Prostate gland (tissue), 2 donors: ENCODE results near the gene RMDN2. TPM values are rescaled to one million over a fixed set of nuclear protein-coding genes. Genes with fewer than 3 reads are reported as not detected.

Source experiments
- DNase-seq: peaks from one replicate; pipeline ENCODE4 v3.0.0-alpha.2; 2019; ENCODE audit warnings: low spot score
- H3K27ac ChIP-seq, 2 donors: fragments of 200-600 bp; sonication (generic); 2 replicates each; pipeline ENCODE4 v1.5.1; 2017 to 2019
- H3K27me3 ChIP-seq: fragments of 200-600 bp; sonication (generic); replicated peaks from 2 replicates; pipeline ENCODE4 v1.5.1; 2019; ENCODE audit not compliant: insufficient read depth
- H3K36me3 ChIP-seq, 2 donors: fragments of 200-600 bp; sonication (generic); 1 replicate in 1 of 2; 2 replicates in 1 of 2; pipeline versions ENCODE4 v1.5.1 to v1.8.1; 2017 to 2019
- H3K4me1 ChIP-seq: fragments of 200-600 bp; sonication (generic); replicated peaks from 2 replicates; pipeline ENCODE4 v1.5.1; 2019
- H3K4me3 ChIP-seq, 2 donors: fragments of 200-600 bp; sonication (generic); 2 replicates each; pipeline ENCODE4 v1.5.1; 2017 to 2019
- H3K9me3 ChIP-seq: fragments of 200-600 bp; sonication (generic); 2 replicates; pipeline ENCODE4 v1.5.1; 2017
- POLR2A ChIP-seq: fragments of 450-650 bp; IDR thresholded peaks from one replicate; pipeline ENCODE4 v1.6.1; 2016; ENCODE audit warnings: antibody characterized with exemption, mild to moderate bottlenecking
- POLR2AphosphoS5 ChIP-seq: sonication (generic); formaldehyde crosslinking; IDR thresholded peaks from one replicate; pipeline ENCODE4 v1.6.1; 2017; ENCODE audit warnings: antibody characterized with exemption
- WGBS: methylation state at CpG from one replicate; pipeline ENCODE4 v1.1.5; 2018; 5-methylcytosine and 5-hydroxymethylcytosine counted together
- intact Hi-C: fragments of 100-400 bp; cut with DNase I; formaldehyde crosslinking; loops from one replicate; pipeline ENCODE4 v1.14.2; 2022
- total RNA-seq, 2 donors: library from RNA; depleted of rRNA; stranded (reverse); fragments of >200 nt; gene quantifications; one replicate each; pipeline ENCODE4 v1.1.0, GENCODE V29; 2016
- TF ChIP-seq, protein P1 (sequence below), 4 experiments: fragments of 200-600 bp in 2 of 4; fragments of 450-650 bp in 2 of 4; sonication (generic) in 2 of 4; IDR thresholded peaks; 1 replicate in 3 of 4; 2 replicates in 1 of 4; pipeline ENCODE4 v1.5.1; 2016 to 2019; ENCODE audit warnings: antibody characterized with exemption in 4 of 4, mild to moderate bottlenecking in 2 of 4, moderate library complexity in 2 of 4

Gene RMDN2
- total RNA-seq, 2 donors from 2014 or later = 9.0 to 9.2 TPM

DNA sequence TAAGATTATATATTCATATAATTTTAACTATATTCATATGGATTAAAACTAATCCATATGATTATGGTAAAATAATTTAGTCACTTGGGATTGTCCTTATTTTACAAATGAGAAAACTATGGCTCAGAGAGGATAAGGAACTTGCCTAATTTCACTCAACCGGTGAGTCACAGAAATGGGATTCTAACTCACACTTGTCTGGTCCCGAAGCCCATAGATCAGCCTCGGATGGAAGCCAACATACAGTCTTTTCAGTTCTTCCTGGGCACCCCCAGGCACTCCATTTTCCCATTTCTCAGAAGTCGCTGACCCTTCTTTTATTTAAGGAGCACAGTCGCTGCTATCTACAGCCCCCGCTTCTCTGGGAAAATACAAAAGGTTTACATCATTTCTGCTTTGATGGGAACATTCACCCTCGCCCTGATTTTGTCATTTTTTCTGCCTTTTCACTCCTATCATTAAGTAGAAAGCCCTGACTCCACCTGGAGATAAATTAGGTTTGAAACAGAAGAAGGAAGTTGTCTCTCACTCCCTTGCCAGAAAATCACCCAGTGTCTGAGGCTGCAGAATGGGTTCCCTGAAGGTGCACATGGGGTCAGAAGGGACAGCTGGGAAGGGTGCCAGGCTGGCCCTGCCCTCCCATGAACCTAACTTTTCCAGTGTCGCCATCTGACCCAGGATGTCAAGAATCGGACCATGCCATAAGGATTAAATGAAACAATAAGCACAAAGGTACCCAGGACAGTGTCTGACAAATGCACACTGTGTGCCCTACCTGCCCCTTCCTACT, 114.2 kb downstream of the RMDN2 start:
- DNase-seq = no peak
- H3K27ac ChIP-seq = peak overlapping the region in 1 of 2 donors; percentile 61
- intact Hi-C loops = loop anchor here (5.0 kb wide), 1 partner anchor 38 kb away; the partner anchor contains the start of gene CYP1B1
- no peaks in the 10 kb centered on the region for H3K27me3 ChIP-seq
- no peak overlapping the region for H3K4me3 ChIP-seq
- no peaks in the 10 kb centered on the region for H3K36me3 ChIP-seq
- no peaks in the 10 kb centered on the region for H3K4me1 ChIP-seq
- no peaks in the 10 kb centered on the region for H3K9me3 ChIP-seq
- 86% methylated on average over 9 of the region's 9 CpGs for WGBS
- TF ChIP-seq, protein P1, sequence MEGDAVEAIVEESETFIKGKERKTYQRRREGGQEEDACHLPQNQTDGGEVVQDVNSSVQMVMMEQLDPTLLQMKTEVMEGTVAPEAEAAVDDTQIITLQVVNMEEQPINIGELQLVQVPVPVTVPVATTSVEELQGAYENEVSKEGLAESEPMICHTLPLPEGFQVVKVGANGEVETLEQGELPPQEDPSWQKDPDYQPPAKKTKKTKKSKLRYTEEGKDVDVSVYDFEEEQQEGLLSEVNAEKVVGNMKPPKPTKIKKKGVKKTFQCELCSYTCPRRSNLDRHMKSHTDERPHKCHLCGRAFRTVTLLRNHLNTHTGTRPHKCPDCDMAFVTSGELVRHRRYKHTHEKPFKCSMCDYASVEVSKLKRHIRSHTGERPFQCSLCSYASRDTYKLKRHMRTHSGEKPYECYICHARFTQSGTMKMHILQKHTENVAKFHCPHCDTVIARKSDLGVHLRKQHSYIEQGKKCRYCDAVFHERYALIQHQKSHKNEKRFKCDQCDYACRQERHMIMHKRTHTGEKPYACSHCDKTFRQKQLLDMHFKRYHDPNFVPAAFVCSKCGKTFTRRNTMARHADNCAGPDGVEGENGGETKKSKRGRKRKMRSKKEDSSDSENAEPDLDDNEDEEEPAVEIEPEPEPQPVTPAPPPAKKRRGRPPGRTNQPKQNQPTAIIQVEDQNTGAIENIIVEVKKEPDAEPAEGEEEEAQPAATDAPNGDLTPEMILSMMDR (IDR thresholded peaks at IDR 0.05) = no peak
- TF ChIP-seq POLR2AphosphoS5 (no peak), POLR2A (no peak)

GRCh38 chr2:38045811-38046210, 120.7 kb downstream of the RMDN2 start:
- intact Hi-C loops = no loop called here
- WGBS = 80% methylated on average over 4 of the region's 4 CpGs
- no peaks in the 10 kb centered on the region for H3K4me1 ChIP-seq
- no peak overlapping the region for H3K4me3 ChIP-seq
- no peaks in the 10 kb centered on the region for H3K27me3 ChIP-seq
- H3K9me3 ChIP-seq = no peaks in the 10 kb centered on the region
- no peak overlapping the region for H3K27ac ChIP-seq
- no peak for DNase-seq
- TF ChIP-seq, protein P1 (IDR thresholded peaks at IDR 0.05) = no peak
- no peak for TF ChIP-seq POLR2A
- TF ChIP-seq POLR2AphosphoS5 = no peak
- H3K36me3 ChIP-seq = no peaks in the 10 kb centered on the region

DNA sequence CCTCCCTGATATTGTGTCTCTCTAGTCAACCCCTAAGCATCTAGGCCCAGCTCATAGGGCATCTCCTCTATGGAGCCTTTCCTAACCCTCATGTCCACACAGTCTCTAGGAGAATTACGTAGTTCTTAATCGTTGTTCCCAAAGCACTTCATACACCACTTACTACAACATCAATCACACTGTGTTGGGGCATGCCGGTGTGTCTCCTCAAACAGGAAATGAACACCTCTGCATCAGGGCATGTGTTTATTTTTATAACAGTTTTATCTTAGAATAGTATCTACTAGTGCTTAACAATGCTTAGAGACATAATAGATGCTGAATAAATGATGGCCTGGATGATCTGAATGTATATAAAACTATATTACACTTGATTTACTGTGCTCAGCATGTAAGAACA, 131.1 kb downstream of the RMDN2 start:
- WGBS = 53% methylated on average over 3 of the region's 3 CpGs
- H3K27me3 ChIP-seq = no peaks in the 10 kb centered on the region
- TF ChIP-seq, protein P1 (IDR thresholded peaks at IDR 0.05) = no peak
- TF ChIP-seq POLR2AphosphoS5 = no peak
- TF ChIP-seq POLR2A = no peak
- DNase-seq = no peak
- H3K9me3 ChIP-seq = no peaks in the 10 kb centered on the region
- no peaks in the 10 kb centered on the region for H3K36me3 ChIP-seq
- intact Hi-C loops = no loop called here
- no peaks in the 10 kb centered on the region for H3K4me1 ChIP-seq
- H3K27ac ChIP-seq = no peak overlapping the region
- H3K4me3 ChIP-seq = no peak overlapping the region

GRCh38 chr2:38057651-38058410, 132.7 kb downstream of the RMDN2 start:
- Histone ChIP-seq H3K27ac (no peak overlapping the region), H3K27me3 (no peaks in the 10 kb centered on the region), H3K9me3 (no peaks in the 10 kb centered on the region), H3K36me3 (no peaks in the 10 kb centered on the region), H3K4me1 (no peaks in the 10 kb centered on the region), H3K4me3 (no peak overlapping the region)
- TF ChIP-seq POLR2A (no peak), POLR2AphosphoS5 (no peak)
- TF ChIP-seq, protein P1 (IDR thresholded peaks at IDR 0.05) = no peak
- 87% methylated on average over 3 of the region's 3 CpGs for WGBS
- DNase-seq = no peak
- intact Hi-C loops = no loop called here
